Right atrium auricular region (tissue), 2 donors: Measurements from ENCODE around the gene CAPZA1. TPM values are rescaled to one million over a fixed set of nuclear protein-coding genes. Genes with fewer than 3 reads are reported as not detected.

Source experiments
- DNase-seq: peaks from one replicate; pipeline ENCODE4 v3.0.0-alpha.2; 2019; ENCODE audit warnings: low spot score
- H3K27ac ChIP-seq, 2 donors: fragments of 200-600 bp; sonication (generic); 1 replicate in 1 of 2; 2 replicates in 1 of 2; pipeline ENCODE4 v1.5.1; 2016 to 2019
- H3K27me3 ChIP-seq, 2 donors: fragments of 200-600 bp; sonication (generic); one replicate each; pipeline versions ENCODE4 v1.5.1 to v1.6.0; 2017 to 2019
- H3K36me3 ChIP-seq: fragments of 200-600 bp; sonication (generic); one replicate; pipeline ENCODE4 v1.5.1; 2016
- H3K4me1 ChIP-seq, 2 donors: fragments of 200-600 bp; sonication (generic); one replicate each; pipeline versions ENCODE4 v1.5.1 to v1.6.0; 2017 to 2019
- H3K4me3 ChIP-seq, 2 donors: fragments of 200-600 bp; sonication (generic); 1 replicate in 1 of 2; 2 replicates in 1 of 2; pipeline ENCODE4 v1.5.1; 2017 to 2019; ENCODE audit warnings: mild to moderate bottlenecking in 1 of 2, moderate library complexity in 1 of 2
- H3K9me3 ChIP-seq, 2 donors: fragments of 200-600 bp; sonication (generic); one replicate each; pipeline ENCODE4 v1.5.1; 2019
- CTCF ChIP-seq, 2 donors: fragments of 200-600 bp; sonication (generic); IDR thresholded peaks; one replicate each; pipeline ENCODE4 v1.5.1; 2019; ENCODE audit warnings: antibody characterized with exemption in 2 of 2
- total RNA-seq, 2 donors: library from RNA; depleted of rRNA; stranded (reverse); fragments of >200 nt; gene quantifications; one replicate each; pipeline ENCODE4 v1.1.0, GENCODE V29; 2016

Gene CAPZA1
- total RNA-seq, 2 donors from 2014 or later: 29.0 to 46.0 TPM

GRCh38 chr1:112625696-112626095, 6.1 kb downstream of the CAPZA1 start:
- H3K36me3 ChIP-seq: peaks cover 5% of the 10 kb centered on the region
- H3K4me1 ChIP-seq: peaks cover 0 to 48% of the 10 kb centered on the region in 2 donors
- no peak for TF ChIP-seq CTCF (IDR thresholded peaks at IDR 0.05)
- H3K27me3 ChIP-seq: no peaks in the 10 kb centered on the region
- H3K27ac ChIP-seq: no peak overlapping the region
- no peak for DNase-seq
- H3K9me3 ChIP-seq: no peaks in the 10 kb centered on the region
- no peak overlapping the region for H3K4me3 ChIP-seq

- Histone ChIP-seq H3K27me3 (no peaks in the 10 kb centered on the region), H3K9me3 (no peaks in the 10 kb centered on the region), H3K4me1 (peaks cover 0 to 43% of the 10 kb centered on the region in 2 donors), H3K27ac (no peak overlapping the region), H3K4me3 (no peak overlapping the region), H3K36me3 (peaks cover 7% of the 10 kb centered on the region)
- no peak for TF ChIP-seq CTCF (IDR thresholded peaks at IDR 0.05)
- DNase-seq: no peak
These were observed 6.6 kb downstream of the CAPZA1 start for GRCh38 chr1:112626193-112626592.

- no peak overlapping the region for H3K27ac ChIP-seq
- no peaks in the 10 kb centered on the region for H3K27me3 ChIP-seq
- H3K4me3 ChIP-seq: no peak overlapping the region
- H3K9me3 ChIP-seq: no peaks in the 10 kb centered on the region
- DNase-seq: no peak
- TF ChIP-seq CTCF (IDR thresholded peaks at IDR 0.05): no peak
- peaks cover 0 to 39% of the 10 kb centered on the region in 2 donors for H3K4me1 ChIP-seq
- H3K36me3 ChIP-seq: peaks cover 7% of the 10 kb centered on the region
These were observed 7.3 kb downstream of the CAPZA1 start for GRCh38 chr1:112626887-112627286.

GRCh38 chr1:112628516-112628915, 8.9 kb downstream of the CAPZA1 start:
- no peak for TF ChIP-seq CTCF (IDR thresholded peaks at IDR 0.05)
- peaks cover 7% of the 10 kb centered on the region for H3K36me3 ChIP-seq
- peaks cover 0 to 37% of the 10 kb centered on the region in 2 donors for H3K4me1 ChIP-seq
- DNase-seq: no peak
- H3K27me3 ChIP-seq: no peaks in the 10 kb centered on the region
- no peak overlapping the region for H3K27ac ChIP-seq
- H3K9me3 ChIP-seq: no peaks in the 10 kb centered on the region
- no peak overlapping the region for H3K4me3 ChIP-seq

- H3K4me1 ChIP-seq: peaks cover 0 to 40% of the 10 kb centered on the region in 2 donors
- no peak for DNase-seq
- H3K9me3 ChIP-seq: no peaks in the 10 kb centered on the region
- H3K27me3 ChIP-seq: no peaks in the 10 kb centered on the region
- H3K4me3 ChIP-seq: no peak overlapping the region
- no peak for TF ChIP-seq CTCF (IDR thresholded peaks at IDR 0.05)
- H3K36me3 ChIP-seq: peaks cover 7% of the 10 kb centered on the region
- no peak overlapping the region for H3K27ac ChIP-seq
These were observed 9.6 kb downstream of the CAPZA1 start for GRCh38 chr1:112629256-112629655.

GRCh38 chr1:112633628-112634027, 14.0 kb downstream of the CAPZA1 start:
- H3K27me3 ChIP-seq: no peaks in the 10 kb centered on the region
- no peaks in the 10 kb centered on the region for H3K9me3 ChIP-seq
- no peak for TF ChIP-seq CTCF (IDR thresholded peaks at IDR 0.05)
- no peak for DNase-seq
- no peak overlapping the region for H3K27ac ChIP-seq
- peaks cover 7% of the 10 kb centered on the region for H3K36me3 ChIP-seq
- H3K4me1 ChIP-seq: peaks cover 0 to 40% of the 10 kb centered on the region in 2 donors
- no peak overlapping the region for H3K4me3 ChIP-seq
